GM10248 (cell line): ENCODE results near the gene FADS6.

Experiments used
- CTCF ChIA-PET: fragments of 300-600 bp; sonication (Branson Sonifier 250); formaldehyde crosslinking; extraction: SDS; loops from one replicate; lab custom pipeline; 2021; ENCODE audit warnings: antibody characterized with exemption; lab: Yijun Ruan, JAX
- POLR2A ChIA-PET: fragments of 350-650 bp; sonication (Branson Sonifier 250); formaldehyde crosslinking; extraction: SDS; loops from one replicate; lab custom pipeline; 2020; ENCODE audit warnings: antibody characterized with exemption; lab: Yijun Ruan, JAX
- DNase-seq: peaks from one replicate; pipeline ENCODE4 v3.0.0; 2012; ENCODE audit errors: extremely low spot score
- CTCF ChIP-seq: IDR thresholded peaks from 2 replicates; pipeline ENCODE4 v1.5.1; 2012; ENCODE audit warnings: mild to moderate bottlenecking, low read depth; ENCODE audit errors: extremely low read depth, missing control alignments, control extremely low read depth

The FADS6 gene

GRCh38 chr17:74879308-74879707, 14.1 kb downstream of the FADS6 start:
- DNase-seq: no peak
- no peak for TF ChIP-seq CTCF
- CTCF ChIA-PET: interaction anchor here (11.7 kb wide), 1 partner anchor 16 kb away, joined by 107 read pairs; no protein-coding TSS in a partner anchor
- POLR2A ChIA-PET: no interaction called here

- TF ChIP-seq CTCF: no peak
- POLR2A ChIA-PET: no interaction called here
- CTCF ChIA-PET: interaction anchor here (1.1 to 11.7 kb wide), 2 partner anchors 15 to 82 kb away, joined by 3 to 107 read pairs; no protein-coding TSS in a partner anchor
- DNase-seq: no peak
Observed at GRCh38 chr17:74878658-74879057, 14.8 kb downstream of the FADS6 start.

GRCh38 chr17:74877592-74878548, 15.6 kb downstream of the FADS6 start:
- ChIA-PET CTCF (interaction anchor here (1.0 to 11.7 kb wide), 3 partner anchors 14 to 98 kb away, joined by 3 to 107 read pairs (median 3); no protein-coding TSS in a partner anchor), POLR2A (no interaction called here)
- no peak for DNase-seq
- no peak for TF ChIP-seq CTCF

GRCh38 chr17:74875977-74876593, 17.3 kb downstream of the FADS6 start:
- CTCF ChIA-PET: interaction anchor here (0.6 to 11.7 kb wide), 5 partner anchors 13 to 85 kb away, joined by 3 to 107 read pairs (median 3); no protein-coding TSS in a partner anchor
- DNase-seq: no peak
- no peak for TF ChIP-seq CTCF

GRCh38 chr17:74875155-74875976, 18.1 kb downstream of the FADS6 start:
- no peak for DNase-seq
- CTCF ChIA-PET: interaction anchor here (0.6 to 11.7 kb wide), 6 partner anchors 12 to 84 kb away, joined by 3 to 107 read pairs (median 4); no protein-coding TSS in a partner anchor
- POLR2A ChIA-PET: no interaction called here
- TF ChIP-seq CTCF: no peak

More at GRCh38 chr17:74875977-74876593, 17.3 kb downstream of the FADS6 start:
- POLR2A ChIA-PET: no interaction called here
